Spleen (tissue), 7 donors: ENCODE data around the gene MTERF1.

ENCODE experiments used
- POLR2AphosphoS5 ChIP-seq, 3 donors: sonication (generic); formaldehyde crosslinking; IDR thresholded peaks; one replicate each; pipeline ENCODE4 v1.5.1; 2017; ENCODE audit warnings: antibody characterized with exemption in 3 of 3
- TF ChIP-seq, protein P1 (sequence below), 11 experiments: fragments of 200-600 bp in 7 of 11; fragments of 450-650 bp in 4 of 11; sonication (generic) in 4 of 11; IDR thresholded peaks in 8 of 11; conservative IDR thresholded peaks in 3 of 11; 1 replicate in 7 of 11; 2 replicates in 4 of 11; pipeline versions ENCODE4 v1.4.0 to v1.8.0; 2016 to 2021; ENCODE audit warnings: antibody characterized with exemption in 11 of 11, inconsistent platforms in 4 of 11, mild to moderate bottlenecking in 1 of 11
- donor health status: DM: no; HTN: no; CAD: no; lungs with moderate emphysema.
- donor health status: DM: no; HTN: no; CAD: no.
- donor health status: DM: no; HTN: no; CAD: no.

DNA sequence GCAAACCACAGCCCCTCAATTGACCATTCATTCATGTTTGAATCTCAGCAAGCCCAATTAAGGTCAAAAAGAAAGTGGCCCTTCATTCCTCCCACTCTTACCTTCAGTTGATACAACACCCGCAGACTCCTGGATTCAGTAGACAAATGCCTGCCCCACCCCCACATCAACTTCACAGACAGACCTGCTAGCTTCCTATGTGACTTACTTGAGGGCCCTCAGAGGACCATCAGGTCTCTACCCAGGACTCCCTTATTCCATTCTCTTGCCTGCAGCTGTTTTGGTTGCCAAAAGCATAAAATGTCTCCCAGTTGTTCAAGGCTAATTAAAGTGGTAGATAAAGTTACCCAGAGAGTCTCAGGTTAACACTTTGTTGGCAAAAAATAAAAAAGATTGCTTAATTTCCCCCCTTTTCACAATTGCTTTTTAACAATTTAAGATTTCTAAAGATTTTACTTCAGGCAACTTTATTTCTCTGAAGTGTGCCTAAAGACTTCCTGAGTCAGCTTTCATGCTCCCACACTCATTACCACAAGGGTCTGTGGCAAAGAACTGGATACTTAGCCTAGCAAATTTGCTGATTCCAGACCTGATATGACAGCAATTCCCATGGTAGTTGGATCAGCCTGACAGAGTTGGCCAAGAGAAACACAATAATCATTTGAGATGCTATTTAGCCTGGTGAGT, 3.3 kb upstream of the MTERF1 start:
- TF ChIP-seq, protein P1, sequence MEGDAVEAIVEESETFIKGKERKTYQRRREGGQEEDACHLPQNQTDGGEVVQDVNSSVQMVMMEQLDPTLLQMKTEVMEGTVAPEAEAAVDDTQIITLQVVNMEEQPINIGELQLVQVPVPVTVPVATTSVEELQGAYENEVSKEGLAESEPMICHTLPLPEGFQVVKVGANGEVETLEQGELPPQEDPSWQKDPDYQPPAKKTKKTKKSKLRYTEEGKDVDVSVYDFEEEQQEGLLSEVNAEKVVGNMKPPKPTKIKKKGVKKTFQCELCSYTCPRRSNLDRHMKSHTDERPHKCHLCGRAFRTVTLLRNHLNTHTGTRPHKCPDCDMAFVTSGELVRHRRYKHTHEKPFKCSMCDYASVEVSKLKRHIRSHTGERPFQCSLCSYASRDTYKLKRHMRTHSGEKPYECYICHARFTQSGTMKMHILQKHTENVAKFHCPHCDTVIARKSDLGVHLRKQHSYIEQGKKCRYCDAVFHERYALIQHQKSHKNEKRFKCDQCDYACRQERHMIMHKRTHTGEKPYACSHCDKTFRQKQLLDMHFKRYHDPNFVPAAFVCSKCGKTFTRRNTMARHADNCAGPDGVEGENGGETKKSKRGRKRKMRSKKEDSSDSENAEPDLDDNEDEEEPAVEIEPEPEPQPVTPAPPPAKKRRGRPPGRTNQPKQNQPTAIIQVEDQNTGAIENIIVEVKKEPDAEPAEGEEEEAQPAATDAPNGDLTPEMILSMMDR (IDR thresholded peaks at IDR 0.05 in 8 of 11, conservative IDR thresholded peaks at IDR 0.05 in 3 of 11) = no peak
- no peak for TF ChIP-seq POLR2AphosphoS5 (IDR thresholded peaks at IDR 0.05)
